Activated CD4-positive, alpha-beta T cell treated with anti-CD3 and anti-CD28 coated beads, Interleukin-2, amount 50 U/mL, for 4 hours (primary cell): ENCODE results near the gene DDX24.

Source experiments
- DNase-seq, 2 experiments: peaks; one replicate each; pipeline ENCODE4 v3.0.0-alpha.2; 2020

DDX24 gene

GRCh38 chr14:94113908-94114588 is 33.0 kb upstream of the DDX24 start:
- DNase-seq: no peak

GRCh38 chr14:94113490-94113889 is 32.5 kb upstream of the DDX24 start:
- DNase-seq: no peak

- DNase-seq: no peak
These were observed 32.1 kb upstream of the DDX24 start for GRCh38 chr14:94113073-94113472.

- DNase-seq: no peak
These were observed 31.6 kb upstream of the DDX24 start for GRCh38 chr14:94112513-94113063.

- DNase-seq: no peak
These were observed 30.5 kb upstream of the DDX24 start for GRCh38 chr14:94111276-94112095.

- no peak for DNase-seq
These were observed 29.7 kb upstream of the DDX24 start, which contains the start of gene IFI27 for GRCh38 chr14:94110552-94111181. Gene IFI27 (plus strand): TSS chr14:94110736.

- no peak for DNase-seq
These were observed 28.9 kb upstream of the DDX24 start for GRCh38 chr14:94109915-94110250.

- no peak for DNase-seq
These were observed 23.7 kb upstream of the DDX24 start for GRCh38 chr14:94104731-94105130.

- no peak for DNase-seq
These were observed 22.6 kb upstream of the DDX24 start for GRCh38 chr14:94103554-94104150.

GRCh38 chr14:94102768-94103482 is 21.9 kb upstream of the DDX24 start:
- no peak for DNase-seq

GRCh38 chr14:94101748-94102147 is 20.7 kb upstream of the DDX24 start:
- DNase-seq: no peak

GRCh38 chr14:94100847-94101246 is 19.8 kb upstream of the DDX24 start:
- DNase-seq: no peak

GRCh38 chr14:94099006-94099405 is 18.0 kb upstream of the DDX24 start:
- no peak for DNase-seq

- no peak for DNase-seq
These were observed 17.5 kb upstream of the DDX24 start for GRCh38 chr14:94098326-94098992.

- DNase-seq: no peak
These were observed 16.1 kb upstream of the DDX24 start for GRCh38 chr14:94097091-94097490.

GRCh38 chr14:94093418-94093817 is 12.4 kb upstream of the DDX24 start:
- DNase-seq: no peak

GRCh38 chr14:94089479-94089878 is 8.5 kb upstream of the DDX24 start:
- DNase-seq: no peak

- no peak for DNase-seq
These were observed 7.5 kb upstream of the DDX24 start for GRCh38 chr14:94088516-94088915.

GRCh38 chr14:94087891-94088290 is 6.9 kb upstream of the DDX24 start:
- no peak for DNase-seq

GRCh38 chr14:94081386-94081820 is 401 bp upstream of the DDX24 start:
- no peak for DNase-seq

- DNase-seq: no peak
These were observed 946 bp downstream of the DDX24 start for GRCh38 chr14:94079891-94080620.
